K562 (cell line): Measurements from ENCODE around the gene RSPRY1. TPM values are rescaled to one million over a fixed set of nuclear protein-coding genes. Genes with fewer than 3 reads are reported as not detected.

ENCODE experiments used
- ATAC-seq: fragments of 200-7000 bp; cut with Tn5 transposase; 3 replicates; pipeline ENCODE4 v1.9.1; 2020; ENCODE audit warnings: moderate library complexity
- BruUV-seq: library from RNA; stranded (reverse); fragments of 400-500 nt; replicated peaks from 2 replicates; lab custom pipeline; 2021; lab: Mats Ljungman, UMichigan
- CTCF ChIA-PET: fragments of 300-600 bp; formaldehyde crosslinking; extraction: SDS; loops from one replicate; lab custom pipeline; 2021; ENCODE audit warnings: low intra/inter-chr PET ratio; lab: Yijun Ruan, JAX
- POLR2A ChIA-PET: fragments of 300-600, 350-650 bp; sonication (Branson Sonifier 250); formaldehyde crosslinking; extraction: SDS; loops from one replicate; lab custom pipeline; 2021; ENCODE audit warnings: antibody characterized with exemption, inconsistent platforms; lab: Yijun Ruan, JAX
- DNase-seq, 4 experiments: peaks; one replicate each; pipeline versions ENCODE4 v3.0.0 to v3.0.0-alpha.2; 2011 to 2018; ENCODE audit warnings: low spot score in 3 of 4, mixed read lengths in 3 of 4; ENCODE audit errors: extremely low read depth in 1 of 4
- FAIRE-seq: peaks from 2 replicates; lab custom pipeline; 2011; peaks lifted over from hg19 to GRCh38; lab: Jason Lieb, UNC
- H2AFZ ChIP-seq: 2 replicates; pipeline ENCODE4 v1.6.0; 2011; ENCODE audit warnings: low read depth, low read length, control low read depth, inconsistent platforms
- H3K27ac ChIP-seq: fragments of 200-600 bp; 3 replicates; pipeline ENCODE4 v1.8.0; 2011; ENCODE audit warnings: low read depth, mild to moderate bottlenecking, control low read depth, inconsistent platforms, low read length, moderate library complexity, mixed read lengths; ENCODE audit errors: extremely low read depth
- H3K27me3 ChIP-seq, 2 experiments: fragments of 300-600 bp in 1 of 2; 2 replicates in 1 of 2; 3 replicates in 1 of 2; pipeline versions ENCODE4 v1.6.0 to v1.8.0; 2011; ENCODE audit warnings: inconsistent platforms in 2 of 2, low read length in 2 of 2, mild to moderate bottlenecking in 1 of 2, mixed read lengths in 1 of 2, moderate library complexity in 1 of 2; ENCODE audit not compliant: control insufficient read depth in 2 of 2, insufficient read depth in 2 of 2
- H3K36me3 ChIP-seq: fragments of 300-600 bp; 3 replicates; pipeline ENCODE4 v1.8.0; 2011; ENCODE audit warnings: mild to moderate bottlenecking, low read length, inconsistent platforms; ENCODE audit not compliant: control insufficient read depth, insufficient read depth
- H3K4me1 ChIP-seq, 2 experiments: fragments of 200-600 bp in 1 of 2; replicated peaks in 1 of 2; 2 replicates in 1 of 2; 3 replicates in 1 of 2; pipeline versions ENCODE4 v1.5.1 to v1.8.0; 2011; ENCODE audit warnings: inconsistent platforms in 2 of 2, low read length in 2 of 2, mild to moderate bottlenecking in 1 of 2, mixed read lengths in 1 of 2, moderate library complexity in 1 of 2; ENCODE audit not compliant: control insufficient read depth in 2 of 2, insufficient read depth in 2 of 2
- H3K4me2 ChIP-seq: 2 replicates; pipeline ENCODE4 v1.6.1; 2011; ENCODE audit warnings: low read length, control low read depth, inconsistent platforms, mixed read lengths; ENCODE audit not compliant: insufficient read depth
- H3K4me3 ChIP-seq: fragments of 200-600 bp; sonication (generic), shearing (Covaris generic); 2 replicates; pipeline ENCODE4 v1.5.1; 2016; ENCODE audit warnings: control low read depth, inconsistent platforms
- H3K79me2 ChIP-seq: fragments of 200-600 bp; 3 replicates; pipeline ENCODE4 v1.8.0; 2011; ENCODE audit warnings: low read length, inconsistent platforms; ENCODE audit not compliant: control insufficient read depth, insufficient read depth
- H3K9ac ChIP-seq, 2 experiments: 2 replicates each; pipeline versions ENCODE4 v1.6.0 to v1.6.1; 2011; ENCODE audit warnings: low read depth in 2 of 2, low read length in 2 of 2, control low read depth in 1 of 2, inconsistent platforms in 1 of 2, mild to moderate bottlenecking in 1 of 2, mixed read lengths in 1 of 2; ENCODE audit not compliant: insufficient read depth in 1 of 2
- H3K9me1 ChIP-seq: one replicate; pipeline ENCODE4 v1.6.0; 2011; ENCODE audit warnings: inconsistent platforms, mild to moderate bottlenecking, low read length, moderate library complexity; ENCODE audit not compliant: control insufficient read depth, insufficient read depth
- H3K9me3 ChIP-seq: replicated peaks from 2 replicates; pipeline ENCODE4 v1.5.1; 2011; ENCODE audit warnings: low read depth, low read length, inconsistent platforms; ENCODE audit not compliant: control insufficient read depth, insufficient read depth
- H4K20me1 ChIP-seq: replicated peaks from 2 replicates; pipeline ENCODE4 v1.6.1; 2011; ENCODE audit warnings: low read length, inconsistent platforms, mixed read lengths; ENCODE audit not compliant: control insufficient read depth, insufficient read depth
- ESRRA ChIP-seq: fragments of 450-650 bp; IDR thresholded peaks from 2 replicates; pipeline ENCODE4 v1.6.1; 2014; ENCODE audit warnings: low read depth, mild to moderate bottlenecking, moderate library complexity, borderline replicate concordance
- PYGO2 ChIP-seq: fragments of 450-650 bp; IDR thresholded peaks from 2 replicates; pipeline ENCODE4 v1.6.1; 2016; ENCODE audit warnings: mild to moderate bottlenecking, missing genetic modification characterization, moderate library complexity, missing compliant biosample characterization
- SRSF9 ChIP-seq: fragments of 200-400 bp; formaldehyde crosslinking; IDR thresholded peaks from 2 replicates; pipeline ENCODE4 v1.6.1; 2017; ENCODE audit warnings: low read depth, low read length, borderline replicate concordance
- ZHX1 ChIP-seq: fragments of 150-350 bp; conservative IDR thresholded peaks from 2 replicates; pipeline ENCODE4 v1.6.1; 2014; ENCODE audit warnings: low read length
- ZNF146 ChIP-seq: IDR thresholded peaks from one replicate; pipeline ENCODE4 v1.6.1; 2018; ENCODE audit warnings: missing compliant biosample characterization; ENCODE audit not compliant: unreplicated experiment
- ZNF445 ChIP-seq: fragments of 250-450 bp; sonication (Bioruptor Pico); IDR thresholded peaks from 2 replicates; pipeline ENCODE4 v1.4.0; 2020; ENCODE audit warnings: low read depth, mild to moderate bottlenecking, moderate library complexity
- ZNF57 ChIP-seq: fragments of 450-650 bp; formaldehyde crosslinking; IDR thresholded peaks from 2 replicates; pipeline ENCODE4 v1.4.0; 2020; ENCODE audit warnings: mild to moderate bottlenecking, moderate library complexity
- ZNF77 ChIP-seq: fragments of 250-450 bp; sonication (Bioruptor Pico); IDR thresholded peaks from 2 replicates; pipeline ENCODE4 v1.5.0; 2020
- WGBS: fragments of 100-300 bp; shearing (Covaris generic); methylation state at CpG from one replicate; pipeline ENCODE4 v1.1.6; 2016; ENCODE audit warnings: low coverage, mixed read lengths; ENCODE audit not compliant: insufficient coverage; ENCODE audit errors: missing lambda C conversion rate; 5-methylcytosine and 5-hydroxymethylcytosine counted together
- in situ Hi-C: fragments of 300-500 bp; cut with MboI; formaldehyde crosslinking; loops from 4 replicates; pipeline ENCODE4 v1.15.0; 2018; ENCODE audit warnings: inconsistent platforms, mixed read lengths
- intact Hi-C: fragments of 100-400 bp; cut with micrococcal nuclease; formaldehyde crosslinking; loops from 2 replicates; pipeline ENCODE4 v1.14.2; 2022
- polyA plus RNA-seq, 8 experiments: library from polyadenylated mRNA; depleted of rRNA in 4 of 8; stranded (reverse) in 5 of 8; unstranded in 3 of 8; fragments of >200 nt; fragmentation: Nextera tagmentation in 2 of 8; fragmentation: Illumina TruSeq in 1 of 8; extraction: Ambion mirVana in 2 of 8; extraction: Trizol in 1 of 8; gene quantifications; 2 replicates each; pipeline versions ENCODE4 v1.2.1 to v1.2.3, GENCODE V29; 2011 to 2014; ENCODE audit warnings: inconsistent platforms in 1 of 8, missing spikeins in 1 of 8
- total RNA-seq, 7 experiments: library from RNA; depleted of rRNA in 6 of 7; stranded (reverse); fragments of >200 nt in 6 of 7; fragmentation: Illumina TruSeq in 2 of 7; extraction: Trizol in 2 of 7; gene quantifications; 2 replicates each; pipeline versions ENCODE4 v1.2.1 to v1.2.3, GENCODE V29; 2011 to 2021; ENCODE audit warnings: low replicate concordance in 1 of 7

RSPRY1 gene
- total and polyA plus RNA-seq, 9 of the 15 experiments (the other 6 are each of a cell fraction or from before 2014, with no cell fraction given): 10.2 to 27.8 (median 20.8) TPM

DNA sequence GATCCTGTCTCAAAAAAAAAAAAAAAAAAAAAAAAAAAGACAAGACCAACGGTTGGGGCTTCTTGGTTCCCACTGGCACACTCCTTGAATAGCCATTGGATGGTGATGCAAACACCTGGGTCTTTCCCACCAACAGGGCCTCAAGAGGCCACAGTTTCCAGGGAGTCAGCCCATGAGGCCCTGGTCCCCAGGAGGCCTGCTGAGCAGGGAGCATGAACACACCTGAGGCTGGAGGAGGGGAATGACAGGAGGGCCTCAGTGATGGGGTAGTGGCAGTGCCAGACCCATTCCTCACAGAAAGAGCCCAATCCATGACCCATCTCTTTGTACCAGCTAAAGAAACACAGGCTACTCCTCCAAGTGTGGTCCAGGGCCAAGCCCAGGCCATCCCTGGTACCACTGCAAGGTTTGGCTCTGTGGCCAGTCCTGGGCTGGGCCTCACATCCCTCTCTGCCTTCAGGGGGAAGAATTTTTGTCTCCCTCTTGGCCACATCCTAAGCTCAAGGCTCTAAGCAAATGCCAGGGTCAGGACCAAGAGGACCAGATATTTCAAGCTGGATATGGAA is 72.9 kb downstream of the RSPRY1 start:
- Histone ChIP-seq H3K9me3 (no peaks in the 10 kb centered on the region), H2AFZ (no peak overlapping the region), H4K20me1 (no peaks in the 10 kb centered on the region), H3K4me2 (no peak overlapping the region), H3K36me3 (no peaks in the 10 kb centered on the region)
- CTCF ChIA-PET: no interaction called here
- no peak for TF ChIP-seq ZHX1
- no peak for TF ChIP-seq ZNF445 (CRISPR knock-in tag)
- TF ChIP-seq ZNF57 (CRISPR knock-in tag): no peak
- TF ChIP-seq ESRRA: no peak
- no peak for TF ChIP-seq ZNF77
- no peak for TF ChIP-seq SRSF9
- no peak for TF ChIP-seq PYGO2 (tag)
- TF ChIP-seq ZNF146 (CRISPR knock-in tag): no peak
- TF ChIP-seq, all 486 proteins: peak for 0
- ATAC-seq (no peak), DNase-seq (no peak), FAIRE-seq (no peak)
- H3K4me1 ChIP-seq: peaks cover 12 to 28% of the 10 kb centered on the region in 2 experiments; a peak in 4 of 5 replicates
- no peak overlapping the region for H3K9ac ChIP-seq
- H3K27me3 ChIP-seq: no peaks in the 10 kb centered on the region
- intact Hi-C loops: no loop called here
- H3K27ac ChIP-seq: no peak overlapping the region
- no TSS peak for BruUV-seq
- POLR2A ChIA-PET: interaction anchor here (0.6 to 1.2 kb wide), 2 partner anchors 13 to 73 kb away, joined by 3 to 5 read pairs; partner anchors contain the start of genes PSME3IP1 and RSPRY1
- H3K79me2 ChIP-seq: no peaks in the 10 kb centered on the region
- H3K9me1 ChIP-seq: no peaks in the 10 kb centered on the region
- 0% methylated on average over 1 of the region's 1 CpG for WGBS
- in situ Hi-C loops: no loop called here
- no peak overlapping the region for H3K4me3 ChIP-seq
